ENCODE data around the gene ADAMTS8. TPM values are rescaled to one million over a fixed set of nuclear protein-coding genes. Genes with fewer than 3 reads are reported as not detected.

The ADAMTS8 gene
- polyA plus RNA-seq, 1 of the 3 experiments (the other 2 are of a cell fraction): not detected

- no peak overlapping the region for H3K4me2 ChIP-seq
- H3K27me3 ChIP-seq (ENCODE audit: insufficient read depth): peaks cover 34% of the 10 kb centered on the region
- H3K9me2 ChIP-seq: no peaks in the 10 kb centered on the region
- no peak for DNase-seq
- no peak overlapping the region for H3K9ac ChIP-seq
- no peaks in the 10 kb centered on the region for H3K36me3 ChIP-seq (replicated peaks in 1 of 2; ENCODE audit: control insufficient read depth in 1 of 2, insufficient read depth in 2 of 2, low read length in 1 of 2)
- no peaks in the 10 kb centered on the region for H3K4me1 ChIP-seq (ENCODE audit: control insufficient read depth in 1 of 2, insufficient read depth in 2 of 2, low read depth in 1 of 2, low read length in 1 of 2)
- 52% methylated on average over 7 of the region's 7 CpGs for WGBS (ENCODE audit: low lambda C conversion rate)
- ChIA-PET CTCF (interaction anchor here (0.7 to 1.4 kb wide), 4 partner anchors 10 to 474 kb away, joined by 3 to 5 read pairs (median 4); no protein-coding TSS in a partner anchor), POLR2A (no interaction called here)
- TF ChIP-seq SIN3A (IDR thresholded peaks at IDR 0.05; ENCODE audit: borderline replicate concordance, low read depth, low read length) (no peak), MXI1 (IDR thresholded peaks at IDR 0.05; ENCODE audit: low read depth, low read length) (no peak), GABPA (IDR thresholded peaks at IDR 0.05; ENCODE audit: low read depth) (no peak), CTCF (IDR thresholded peaks at IDR 0.05) (no peak), POLR2AphosphoS5 (IDR thresholded peaks at IDR 0.05; ENCODE audit: low read depth, low read length) (no peak), SMC3 (IDR thresholded peaks at IDR 0.05; ENCODE audit: low read depth, low read length) (no peak), NFIC (IDR thresholded peaks at IDR 0.05; ENCODE audit: borderline replicate concordance) (no peak), EZH2phosphoT487 (IDR thresholded peaks at IDR 0.05; ENCODE audit: borderline replicate concordance, low read depth) (no peak), RXRA (IDR thresholded peaks at IDR 0.05; ENCODE audit: borderline replicate concordance, low read depth) (no peak), USF2 (IDR thresholded peaks at IDR 0.05; ENCODE audit: borderline replicate concordance, low read depth, low read length) (no peak), RAD21 (IDR thresholded peaks at IDR 0.05; ENCODE audit: low read length) (no peak), CHD2 (IDR thresholded peaks at IDR 0.05; ENCODE audit: low read length, partially characterized antibody) (no peak), RFX5 (IDR thresholded peaks at IDR 0.05; ENCODE audit: low read length) (no peak), FOXM1 (IDR thresholded peaks at IDR 0.05; ENCODE audit: low read depth) (no peak)
- no peak overlapping the region for H3K27ac ChIP-seq (ENCODE audit: low read depth in 2 of 2, low read length in 1 of 2)
- H3F3A ChIP-seq (replicated peaks; ENCODE audit: insufficient read depth): no peaks in the 10 kb centered on the region
- H2AFZ ChIP-seq (ENCODE audit: low read depth): no peak overlapping the region
- no peak overlapping the region for H3K4me3 ChIP-seq (ENCODE audit: low read depth in 2 of 2, low read length in 1 of 2)
- no peaks in the 10 kb centered on the region for H3K9me3 ChIP-seq
- H4K20me1 ChIP-seq (ENCODE audit: insufficient read depth): no peaks in the 10 kb centered on the region
- H3K79me2 ChIP-seq (ENCODE audit: insufficient read depth): no peaks in the 10 kb centered on the region
These were observed 7.2 kb downstream of the ADAMTS8 start for GRCh38 chr11:130421199-130421585.

GRCh38 chr11:130420478-130421198, 7.8 kb downstream of the ADAMTS8 start:
- Histone ChIP-seq H3K9me2 (no peaks in the 10 kb centered on the region), H3K4me2 (no peak overlapping the region), H3K9me3 (no peaks in the 10 kb centered on the region), H3K36me3 (replicated peaks in 1 of 2; ENCODE audit: control insufficient read depth in 1 of 2, insufficient read depth in 2 of 2, low read length in 1 of 2) (no peaks in the 10 kb centered on the region), H3F3A (replicated peaks; ENCODE audit: insufficient read depth) (no peaks in the 10 kb centered on the region), H3K9ac (no peak overlapping the region), H3K4me1 (ENCODE audit: control insufficient read depth in 1 of 2, insufficient read depth in 2 of 2, low read depth in 1 of 2, low read length in 1 of 2) (no peaks in the 10 kb centered on the region), H3K4me3 (ENCODE audit: low read depth in 2 of 2, low read length in 1 of 2) (no peak overlapping the region), H3K27me3 (ENCODE audit: insufficient read depth) (peaks cover 29% of the 10 kb centered on the region), H3K79me2 (ENCODE audit: insufficient read depth) (no peaks in the 10 kb centered on the region), H3K27ac (ENCODE audit: low read depth in 2 of 2, low read length in 1 of 2) (no peak overlapping the region), H4K20me1 (ENCODE audit: insufficient read depth) (no peaks in the 10 kb centered on the region), H2AFZ (ENCODE audit: low read depth) (no peak overlapping the region)
- no peak for DNase-seq
- POLR2A ChIA-PET: no interaction called here
- CTCF ChIA-PET: interaction anchor here (0.7 to 1.4 kb wide), 4 partner anchors 11 to 474 kb away, joined by 3 to 5 read pairs (median 4); no protein-coding TSS in a partner anchor
- TF ChIP-seq MAX (IDR thresholded peaks at IDR 0.05; ENCODE audit: low read depth): no peak
- no peak for TF ChIP-seq FOXM1 (IDR thresholded peaks at IDR 0.05; ENCODE audit: low read depth)
- no peak for TF ChIP-seq POLR2AphosphoS5 (IDR thresholded peaks at IDR 0.05; ENCODE audit: low read depth, low read length)
- no peak for TF ChIP-seq YY1 (IDR thresholded peaks at IDR 0.05; ENCODE audit: low read depth)
- TF ChIP-seq RXRA (IDR thresholded peaks at IDR 0.05; ENCODE audit: borderline replicate concordance, low read depth): no peak
- no peak for TF ChIP-seq NRF1 (IDR thresholded peaks at IDR 0.05; ENCODE audit: low read depth, low read length)
- TF ChIP-seq SMC3 (IDR thresholded peaks at IDR 0.05; ENCODE audit: low read depth, low read length): no peak
- no peak for TF ChIP-seq MEF2A (IDR thresholded peaks at IDR 0.05; ENCODE audit: borderline replicate concordance, low read depth)
- no peak for TF ChIP-seq JUND (IDR thresholded peaks at IDR 0.05)
- no peak for TF ChIP-seq TAF1 (IDR thresholded peaks at IDR 0.05; ENCODE audit: borderline replicate concordance, low read depth, low read length)
- TF ChIP-seq EZH2phosphoT487 (IDR thresholded peaks at IDR 0.05; ENCODE audit: borderline replicate concordance, low read depth): no peak
- 64% methylated on average over 14 of the region's 14 CpGs for WGBS (ENCODE audit: low lambda C conversion rate)
